Body of pancreas (tissue), 4 donors: ENCODE measurements around the gene ATP1A4. TPM values are rescaled to one million over a fixed set of nuclear protein-coding genes. Genes with fewer than 3 reads are reported as not detected.

Source experiments
- ATAC-seq: fragments of 150-250 bp; one replicate; pipeline ENCODE4 v1.9.1; 2016
- DNase-seq, 4 donors: peaks; one replicate each; pipeline ENCODE4 v3.0.0-alpha.2; 2019
- H3K27ac ChIP-seq, 4 donors: fragments of 200-600 bp; sonication (generic); 1 replicate in 3 of 4; 2 replicates in 1 of 4; pipeline versions ENCODE4 v1.5.1 to v1.6.1; 2016 to 2019; ENCODE audit warnings: mild to moderate bottlenecking in 1 of 4, mixed read lengths in 1 of 4, moderate library complexity in 1 of 4
- H3K27me3 ChIP-seq, 2 donors: fragments of 200-600 bp; sonication (generic); one replicate each; pipeline ENCODE4 v1.6.0; 2016; ENCODE audit warnings: mild to moderate bottlenecking in 1 of 2
- H3K36me3 ChIP-seq, 2 donors: fragments of 200-600 bp; sonication (generic); replicated peaks in 1 of 2; 2 replicates each; pipeline ENCODE4 v1.5.1; 2016; ENCODE audit warnings: low read depth in 2 of 2; ENCODE audit not compliant: insufficient read depth in 1 of 2
- H3K4me1 ChIP-seq: fragments of 200-600 bp; sonication (generic); one replicate; pipeline ENCODE4 v1.6.0; 2016
- H3K4me3 ChIP-seq, 2 donors: fragments of 200-600 bp; sonication (generic); 1 replicate in 1 of 2; 2 replicates in 1 of 2; pipeline ENCODE4 v1.5.1; 2016 to 2019
- H3K9me3 ChIP-seq, 3 donors: fragments of 200-600 bp; sonication (generic); 1 replicate in 2 of 3; 2 replicates in 1 of 3; pipeline ENCODE4 v1.5.1; 2016
- POLR2A ChIP-seq, 3 donors: fragments of 450-650 bp; IDR thresholded peaks; one replicate each; pipeline ENCODE4 v1.6.1; 2016; ENCODE audit warnings: antibody characterized with exemption in 3 of 3, mild to moderate bottlenecking in 2 of 3
- WGBS, 2 donors: methylation state at CpG; one replicate each; pipeline ENCODE4 v1.1.5; 2017; 5-methylcytosine and 5-hydroxymethylcytosine counted together
- intact Hi-C: fragments of 100-400 bp; cut with DNase I; formaldehyde crosslinking; loops from one replicate; pipeline ENCODE4 v1.15.1; 2023
- total RNA-seq, 2 donors: library from RNA; depleted of rRNA; stranded (reverse); fragments of >200 nt; gene quantifications; one replicate each; pipeline ENCODE4 v1.1.0, GENCODE V29; 2016
- TF ChIP-seq, protein P1 (sequence below), 7 experiments: fragments of 450-650 bp in 4 of 7; fragments of 200-600 bp in 3 of 7; sonication (generic) in 3 of 7; IDR thresholded peaks; one replicate each; pipeline ENCODE4 v1.5.1; 2016 to 2019; ENCODE audit warnings: antibody characterized with exemption in 7 of 7

The ATP1A4 gene
- total RNA-seq, 2 donors from 2014 or later, result not detected

DNA sequence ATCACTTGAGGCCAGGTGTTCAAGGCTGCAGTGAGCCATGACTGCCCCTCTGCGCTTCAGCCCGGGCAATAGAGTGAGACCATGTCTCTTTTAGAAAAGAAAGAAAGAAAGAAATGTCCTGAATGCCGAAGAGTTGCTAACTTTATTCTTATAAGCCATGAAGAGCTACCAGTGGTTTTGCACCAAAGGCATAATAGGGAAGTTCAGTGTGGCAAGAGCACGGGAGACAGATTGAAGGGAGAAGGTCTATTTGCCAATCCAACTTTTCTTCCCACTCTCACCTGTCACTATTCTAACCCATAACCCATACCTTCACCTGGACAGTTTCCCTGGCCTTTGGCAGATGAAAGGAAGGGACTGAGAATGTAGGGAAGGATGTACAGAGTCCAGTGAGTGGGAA lies 49.4 kb downstream of the ATP1A4 start:
- H3K27ac ChIP-seq, result no peak overlapping the region
- ATAC-seq (no peak), DNase-seq (no peak)
- no peaks in the 10 kb centered on the region for H3K36me3 ChIP-seq
- TF ChIP-seq POLR2A (IDR thresholded peaks at IDR 0.05), result no peak
- TF ChIP-seq, protein P1, sequence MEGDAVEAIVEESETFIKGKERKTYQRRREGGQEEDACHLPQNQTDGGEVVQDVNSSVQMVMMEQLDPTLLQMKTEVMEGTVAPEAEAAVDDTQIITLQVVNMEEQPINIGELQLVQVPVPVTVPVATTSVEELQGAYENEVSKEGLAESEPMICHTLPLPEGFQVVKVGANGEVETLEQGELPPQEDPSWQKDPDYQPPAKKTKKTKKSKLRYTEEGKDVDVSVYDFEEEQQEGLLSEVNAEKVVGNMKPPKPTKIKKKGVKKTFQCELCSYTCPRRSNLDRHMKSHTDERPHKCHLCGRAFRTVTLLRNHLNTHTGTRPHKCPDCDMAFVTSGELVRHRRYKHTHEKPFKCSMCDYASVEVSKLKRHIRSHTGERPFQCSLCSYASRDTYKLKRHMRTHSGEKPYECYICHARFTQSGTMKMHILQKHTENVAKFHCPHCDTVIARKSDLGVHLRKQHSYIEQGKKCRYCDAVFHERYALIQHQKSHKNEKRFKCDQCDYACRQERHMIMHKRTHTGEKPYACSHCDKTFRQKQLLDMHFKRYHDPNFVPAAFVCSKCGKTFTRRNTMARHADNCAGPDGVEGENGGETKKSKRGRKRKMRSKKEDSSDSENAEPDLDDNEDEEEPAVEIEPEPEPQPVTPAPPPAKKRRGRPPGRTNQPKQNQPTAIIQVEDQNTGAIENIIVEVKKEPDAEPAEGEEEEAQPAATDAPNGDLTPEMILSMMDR (IDR thresholded peaks at IDR 0.05), result no peak
- no peaks in the 10 kb centered on the region for H3K9me3 ChIP-seq
- no peaks in the 10 kb centered on the region for H3K27me3 ChIP-seq
- H3K4me3 ChIP-seq, result no peak overlapping the region
- H3K4me1 ChIP-seq, result peaks cover 11% of the 10 kb centered on the region
- intact Hi-C loops, result no loop called here
- WGBS, 2 donors, result 80 to 84% methylated on average over 4 of the region's 4 CpGs

DNA sequence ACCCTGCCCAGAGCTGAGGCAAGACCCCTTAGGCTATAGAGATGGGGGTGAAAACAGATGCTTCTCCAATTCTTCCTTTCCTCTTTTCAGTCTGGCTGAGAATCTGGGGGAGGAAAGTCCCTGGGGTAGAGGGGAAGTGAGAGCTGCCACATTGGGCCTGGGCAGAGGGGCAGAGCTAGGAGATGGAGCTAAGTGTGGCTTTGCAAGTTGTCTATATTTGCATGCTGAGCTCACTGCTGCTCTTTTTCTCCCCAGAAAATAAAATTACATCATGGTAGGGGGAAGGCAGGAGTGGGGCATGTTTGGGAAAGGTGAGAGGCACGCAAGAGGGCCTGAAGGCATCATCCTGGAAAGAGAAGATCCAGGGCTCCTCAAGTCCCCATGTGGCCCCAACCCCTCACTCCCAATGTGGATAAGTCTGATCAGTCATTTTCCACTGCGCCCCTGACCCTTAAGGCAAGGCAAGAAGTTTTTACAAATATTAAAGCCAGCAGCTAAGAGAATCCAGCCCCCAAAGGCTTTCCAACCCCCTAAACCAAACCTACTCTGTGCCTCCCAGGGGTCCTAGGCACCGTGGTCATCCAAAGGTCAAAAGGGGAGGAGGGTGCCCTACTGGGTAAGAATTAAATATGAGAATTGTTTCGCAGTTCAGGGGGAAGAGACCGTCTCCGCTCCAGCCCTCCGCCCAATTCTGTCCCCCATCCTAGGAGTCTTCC lies 53.3 kb downstream of the ATP1A4 start:
- no peak for TF ChIP-seq POLR2A (IDR thresholded peaks at IDR 0.05)
- TF ChIP-seq, protein P1 (IDR thresholded peaks at IDR 0.05), result no peak
- intact Hi-C loops, result no loop called here
- H3K27ac ChIP-seq, result peak overlapping the region in 3 of 4 donors; percentile 72 to 85 (median 83)
- no peaks in the 10 kb centered on the region for H3K36me3 ChIP-seq
- WGBS, 2 donors, result 27 to 30% methylated on average over 7 of the region's 7 CpGs
- H3K9me3 ChIP-seq, result no peaks in the 10 kb centered on the region
- no peak overlapping the region for H3K4me3 ChIP-seq
- DNase-seq, result no peak
- no peaks in the 10 kb centered on the region for H3K27me3 ChIP-seq
- H3K4me1 ChIP-seq, result peaks cover 41% of the 10 kb centered on the region
- no peak for ATAC-seq

DNA sequence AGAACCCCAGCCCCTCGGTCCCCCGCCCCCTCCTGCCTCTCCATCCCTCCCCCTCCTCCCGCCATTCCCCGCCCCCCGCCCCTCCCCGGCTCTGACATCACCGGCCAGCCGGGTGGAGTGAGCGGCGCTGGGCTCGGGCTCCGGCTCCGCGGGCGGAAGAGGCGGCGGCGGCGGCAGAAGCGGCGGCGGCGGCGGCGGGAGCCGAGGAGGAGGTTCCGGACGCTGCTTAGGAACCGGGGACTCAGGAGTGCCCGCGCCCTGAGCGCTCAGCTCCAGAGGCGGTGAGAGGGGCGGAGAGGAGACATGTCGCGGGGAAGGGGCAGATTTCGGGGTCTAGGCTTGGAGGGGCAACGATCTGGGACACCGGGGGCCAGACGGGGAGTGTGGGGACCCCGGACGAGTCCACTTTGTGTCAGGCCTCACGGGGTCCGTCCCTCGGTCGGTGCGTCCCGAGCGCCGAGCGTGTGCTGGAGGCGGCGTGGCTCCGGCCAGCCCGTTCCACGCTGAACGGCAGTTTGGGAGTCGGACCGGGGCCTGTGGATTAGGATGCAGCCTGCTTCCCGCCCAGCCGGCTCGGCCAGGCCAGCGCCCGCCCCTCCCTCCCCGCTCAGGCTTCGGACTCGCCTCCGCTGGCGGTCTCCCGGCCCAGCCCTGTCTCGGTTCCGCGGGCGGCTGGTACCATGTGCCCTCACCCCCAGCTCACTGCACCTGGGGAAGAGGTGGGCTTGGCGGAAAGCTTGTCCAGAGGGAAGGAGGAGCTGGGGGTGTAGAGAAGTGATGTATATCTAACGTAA lies 54.0 kb downstream of the ATP1A4 start, which contains the start of gene PEA15:
Gene PEA15 (plus strand): TSS at position 143 of the 794 bp plus-strand sequence. CDS start 6,161 bp downstream, outside the sequence.
- 0% methylated on average over 1 to 73 of the region's 76 CpGs for WGBS, 2 donors
- Histone ChIP-seq H3K9me3 (no peaks in the 10 kb centered on the region), H3K36me3 (no peaks in the 10 kb centered on the region), H3K27me3 (no peaks in the 10 kb centered on the region), H3K27ac (peak within 1 kb of the TSS; percentile 72 to 88 (median 84)), H3K4me1 (peaks cover 48% of the 10 kb centered on the region), H3K4me3 (peak within 1 kb of the TSS; percentile 58 to 65)
- DNase-seq, result peak; percentile 72 to 81 (median 78)
- peak; percentile 86 for ATAC-seq
- peak; percentile 61 to 77 (median 76) for TF ChIP-seq POLR2A (IDR thresholded peaks at IDR 0.05)
- TF ChIP-seq, protein P1 (IDR thresholded peaks at IDR 0.05), result no peak
- intact Hi-C loops, result no loop called here

DNA sequence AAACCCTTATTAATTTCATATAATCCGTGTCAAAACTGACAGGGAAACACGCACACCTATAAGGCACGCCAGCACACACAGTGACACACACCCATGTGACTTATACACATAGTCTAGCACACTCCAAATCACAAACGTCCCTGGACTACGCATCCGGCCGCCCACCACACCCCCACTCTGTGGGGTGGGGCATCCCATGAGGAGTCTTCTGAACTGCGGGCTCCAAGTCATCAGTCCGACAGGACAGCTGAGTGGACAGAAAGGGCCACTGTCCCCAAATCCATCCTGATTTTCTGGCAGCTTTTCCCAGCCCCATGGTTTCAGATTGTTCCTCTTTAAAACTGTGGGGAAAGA lies 54.6 kb downstream of the ATP1A4 start:
- H3K27me3 ChIP-seq, result no peaks in the 10 kb centered on the region
- ATAC-seq, result peak; percentile 33
- WGBS, 2 donors, result 4 to 7% methylated on average over 8 to 9 of the region's 9 CpGs
- TF ChIP-seq POLR2A (IDR thresholded peaks at IDR 0.05), result no peak
- TF ChIP-seq, protein P1 (IDR thresholded peaks at IDR 0.05), result no peak
- no peaks in the 10 kb centered on the region for H3K36me3 ChIP-seq
- H3K27ac ChIP-seq, result peak overlapping the region; percentile 72 to 88 (median 84)
- peak in 3 of 4 donors; percentile 29 to 37 (median 33) for DNase-seq
- peak overlapping the region in 1 of 2 donors; percentile 65 for H3K4me3 ChIP-seq
- H3K4me1 ChIP-seq, result peaks cover 54% of the 10 kb centered on the region
- intact Hi-C loops, result no loop called here
- no peaks in the 10 kb centered on the region for H3K9me3 ChIP-seq
